WTC11 (cell line): Measurements from ENCODE around the gene ABCG4. TPM values are rescaled to one million over a fixed set of nuclear protein-coding genes. Genes with fewer than 3 reads are reported as not detected.

Source experiments
- ATAC-seq: fragments of 200-7000 bp; cut with Tn5 transposase; 2 replicates; pipeline ENCODE4 v1.10.0; 2021; ENCODE audit warnings: mild to moderate bottlenecking, moderate library complexity
- CTCF ChIA-PET: fragments of 300-600 bp; sonication (Branson Sonifier 250); formaldehyde crosslinking; loops from one replicate; lab custom pipeline; 2021; ENCODE audit warnings: antibody characterized with exemption; lab: Charles Lee
- POLR2A ChIA-PET: fragments of 350-600 bp; sonication (Branson Sonifier 250); formaldehyde crosslinking; loops from one replicate; lab custom pipeline; 2021; ENCODE audit warnings: antibody characterized with exemption; lab: Charles Lee
- DNase-seq: peaks from one replicate; pipeline ENCODE4 v3.0.0; 2021; ENCODE audit warnings: low spot score
- H3K27ac Mint-ChIP-seq: 2 replicates; pipeline ENCODE4 v1.8.0; 2021; ENCODE audit warnings: mixed read lengths
- H3K27me3 Mint-ChIP-seq: 2 replicates; pipeline ENCODE4 v1.8.0; 2021; ENCODE audit warnings: low read depth, mild to moderate bottlenecking, moderate library complexity, mixed read lengths
- H3K36me3 Mint-ChIP-seq: 2 replicates; pipeline ENCODE4 v1.8.0; 2021; ENCODE audit warnings: mixed read lengths
- H3K4me1 Mint-ChIP-seq: 2 replicates; pipeline ENCODE4 v1.8.0; 2022; ENCODE audit warnings: mixed read lengths
- H3K4me3 Mint-ChIP-seq: 2 replicates; pipeline ENCODE4 v1.8.0; 2021; ENCODE audit warnings: mild to moderate bottlenecking, moderate library complexity, mixed read lengths
- H3K9me3 Mint-ChIP-seq: 2 replicates; pipeline ENCODE4 v1.8.0; 2021; ENCODE audit warnings: mixed read lengths
- E2F1 ChIP-seq: sonication (generic); formaldehyde crosslinking; IDR thresholded peaks from 2 replicates; pipeline ENCODE4 v1.8.0; 2022; ENCODE audit warnings: mild to moderate bottlenecking, missing genetic modification reagents
- GRHL2 ChIP-seq: fragments of 250-450 bp; sonication (Bioruptor Pico); IDR thresholded peaks from 2 replicates; pipeline ENCODE4 v1.8.0; 2022; ENCODE audit warnings: mild to moderate bottlenecking, moderate library complexity; ENCODE audit not compliant: insufficient replicate concordance, severe bottlenecking
- NFE2L1 ChIP-seq: sonication (generic); formaldehyde crosslinking; IDR thresholded peaks from 2 replicates; pipeline ENCODE4 v1.8.1; 2023; ENCODE audit warnings: missing genetic modification reagents
- NR1H2 ChIP-seq: sonication (generic); formaldehyde crosslinking; IDR thresholded peaks from 2 replicates; pipeline ENCODE4 v1.9.0; 2021; ENCODE audit warnings: mild to moderate bottlenecking, moderate library complexity, missing genetic modification reagents
- PRRX2 ChIP-seq: fragments of 250-450 bp; sonication (Bioruptor Pico); IDR thresholded peaks from 2 replicates; pipeline ENCODE4 v1.8.0; 2021; ENCODE audit warnings: mild to moderate bottlenecking
- RORB ChIP-seq: fragments of 250-450 bp; sonication (Bioruptor Pico); IDR thresholded peaks from 2 replicates; pipeline ENCODE4 v1.9.0; 2021; ENCODE audit warnings: mild to moderate bottlenecking
- SMAD3 ChIP-seq: sonication (generic); formaldehyde crosslinking; IDR thresholded peaks from 2 replicates; pipeline ENCODE4 v1.8.0; 2022; ENCODE audit warnings: missing genetic modification reagents, mild to moderate bottlenecking, borderline replicate concordance
- TCF7 ChIP-seq: sonication (generic); formaldehyde crosslinking; IDR thresholded peaks from 2 replicates; pipeline ENCODE4 v1.8.0; 2022; ENCODE audit warnings: mild to moderate bottlenecking, low read depth, missing genetic modification reagents, moderate library complexity
- TP53 ChIP-seq: sonication (generic); formaldehyde crosslinking; IDR thresholded peaks from 2 replicates; pipeline ENCODE4 v1.8.1; 2023; ENCODE audit warnings: mild to moderate bottlenecking, missing genetic modification reagents
- USF2 ChIP-seq: sonication (generic); formaldehyde crosslinking; IDR thresholded peaks from 2 replicates; pipeline ENCODE4 v1.8.1; 2023; ENCODE audit warnings: mild to moderate bottlenecking, missing genetic modification reagents, moderate library complexity
- ZBTB21 ChIP-seq: sonication (generic); formaldehyde crosslinking; IDR thresholded peaks from 2 replicates; pipeline ENCODE4 v1.8.1; 2023; ENCODE audit warnings: mild to moderate bottlenecking, missing genetic modification reagents, borderline replicate concordance
- ZNF121 ChIP-seq: sonication (generic); formaldehyde crosslinking; IDR thresholded peaks from 2 replicates; pipeline ENCODE4 v1.8.0; 2023; ENCODE audit warnings: missing genetic modification reagents
- ZNF138 ChIP-seq: sonication (generic); formaldehyde crosslinking; conservative IDR thresholded peaks from 2 replicates; pipeline ENCODE4 v1.8.1; 2022; ENCODE audit warnings: mild to moderate bottlenecking, moderate library complexity, missing genetic modification reagents
- ZNF232 ChIP-seq: sonication (generic); formaldehyde crosslinking; IDR thresholded peaks from 2 replicates; pipeline ENCODE4 v1.8.0; 2022; ENCODE audit warnings: mild to moderate bottlenecking, missing genetic modification reagents
- ZNF263 ChIP-seq: sonication (generic); formaldehyde crosslinking; IDR thresholded peaks from 2 replicates; pipeline ENCODE4 v1.8.1; 2022; ENCODE audit warnings: low read depth, mild to moderate bottlenecking, moderate library complexity, missing genetic modification reagents
- total RNA-seq: library from RNA; stranded (reverse); gene quantifications from 3 replicates; pipeline ENCODE4 v1.2.3, GENCODE V29; 2021
- TF ChIP-seq, protein P1 (sequence below): sonication (generic); formaldehyde crosslinking; IDR thresholded peaks from 2 replicates; pipeline ENCODE4 v1.8.1; 2022; ENCODE audit warnings: mild to moderate bottlenecking, missing genetic modification reagents, moderate library complexity, borderline replicate concordance
- TF ChIP-seq, protein P2 (sequence below): sonication (generic); formaldehyde crosslinking; IDR thresholded peaks from 2 replicates; pipeline ENCODE4 v1.8.0; 2022; ENCODE audit warnings: mild to moderate bottlenecking, missing genetic modification reagents
- TF ChIP-seq, protein P3 (sequence below): fragments of 200-600 bp; IDR thresholded peaks from 2 replicates; pipeline ENCODE4 v1.8.0; 2022; ENCODE audit warnings: antibody characterized with exemption
- TF ChIP-seq, protein P4 (sequence below): fragments of 250-450 bp; sonication (Bioruptor Pico); IDR thresholded peaks from 2 replicates; pipeline ENCODE4 v1.9.0; 2021; ENCODE audit warnings: mild to moderate bottlenecking
- TF ChIP-seq, protein P5 (sequence below): fragments of 250-450 bp; sonication (Bioruptor Pico); IDR thresholded peaks from 2 replicates; pipeline ENCODE4 v1.9.0; 2021; ENCODE audit warnings: moderate library complexity, mild to moderate bottlenecking, inconsistent platforms, borderline replicate concordance

The ABCG4 gene
- total RNA-seq, 1 experiment from 2014 or later = 4.4 TPM

GRCh38 chr11:119167933-119168332 lies 19.1 kb downstream of the ABCG4 start:
- no peak for DNase-seq
- H3K36me3 Mint-ChIP-seq = no peaks in the 10 kb centered on the region
- H3K27me3 Mint-ChIP-seq = no peaks in the 10 kb centered on the region
- CTCF ChIA-PET = interaction anchor here (1.5 to 4.7 kb wide), 4 partner anchors 18 to 38 kb away, joined by 5 to 20 read pairs (median 16); partner anchors contain the start of gene CBL
- H3K4me3 Mint-ChIP-seq = peak overlapping the region; percentile 83
- no peak overlapping the region for H3K27ac Mint-ChIP-seq
- H3K9me3 Mint-ChIP-seq = no peaks in the 10 kb centered on the region
- no peak for ATAC-seq
- H3K4me1 Mint-ChIP-seq = peaks cover 26% of the 10 kb centered on the region
- TF ChIP-seq ZNF263 (no peak), TCF7 (CRISPR knock-in tag) (no peak), ZNF138 (CRISPR knock-in tag) (no peak)
- TF ChIP-seq, protein P1, sequence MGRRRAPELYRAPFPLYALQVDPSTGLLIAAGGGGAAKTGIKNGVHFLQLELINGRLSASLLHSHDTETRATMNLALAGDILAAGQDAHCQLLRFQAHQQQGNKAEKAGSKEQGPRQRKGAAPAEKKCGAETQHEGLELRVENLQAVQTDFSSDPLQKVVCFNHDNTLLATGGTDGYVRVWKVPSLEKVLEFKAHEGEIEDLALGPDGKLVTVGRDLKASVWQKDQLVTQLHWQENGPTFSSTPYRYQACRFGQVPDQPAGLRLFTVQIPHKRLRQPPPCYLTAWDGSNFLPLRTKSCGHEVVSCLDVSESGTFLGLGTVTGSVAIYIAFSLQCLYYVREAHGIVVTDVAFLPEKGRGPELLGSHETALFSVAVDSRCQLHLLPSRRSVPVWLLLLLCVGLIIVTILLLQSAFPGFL (CRISPR knock-in tag) = no peak
- TF ChIP-seq, all 79 proteins: peak for 0
- POLR2A ChIA-PET = no interaction called here

- ATAC-seq (peak; percentile 72), DNase-seq (peak; percentile 83)
- Mint-ChIP-seq H3K4me1 (peaks cover 26% of the 10 kb centered on the region), H3K4me3 (peak within 1 kb of the TSS; percentile 83), H3K27me3 (no peaks in the 10 kb centered on the region), H3K27ac (peak within 1 kb of the TSS; percentile 95), H3K36me3 (no peaks in the 10 kb centered on the region), H3K9me3 (no peaks in the 10 kb centered on the region)
- POLR2A ChIA-PET = interaction anchor here (0.8 to 1.3 kb wide), 7 partner anchors 16 to 210 kb away, joined by 3 to 7 read pairs (median 4); partner anchors contain the start of genes C2CD2L, CBL, DPAGT1 and HMBS
- CTCF ChIA-PET = interaction anchor here (0.7 to 2.3 kb wide), 33 partner anchors 9 to 213 kb away, joined by 3 to 33 read pairs (median 5); partner anchors contain the start of genes ABCG4, C1QTNF5, C2CD2L and CBL
- 0 out of 2 replicates have a peak, but pooled peaks have one; percentile 59 for TF ChIP-seq NFE2L1
- TF ChIP-seq, protein P1 (CRISPR knock-in tag) = no peak
- TF ChIP-seq ZBTB21 (CRISPR knock-in tag) = peak; percentile 87
- TF ChIP-seq, protein P2, sequence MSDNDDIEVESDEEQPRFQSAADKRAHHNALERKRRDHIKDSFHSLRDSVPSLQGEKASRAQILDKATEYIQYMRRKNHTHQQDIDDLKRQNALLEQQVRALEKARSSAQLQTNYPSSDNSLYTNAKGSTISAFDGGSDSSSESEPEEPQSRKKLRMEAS (CRISPR knock-in tag) = peak; percentile 47; the same call in 1 of the 2 replicates
- TF ChIP-seq, protein P3, sequence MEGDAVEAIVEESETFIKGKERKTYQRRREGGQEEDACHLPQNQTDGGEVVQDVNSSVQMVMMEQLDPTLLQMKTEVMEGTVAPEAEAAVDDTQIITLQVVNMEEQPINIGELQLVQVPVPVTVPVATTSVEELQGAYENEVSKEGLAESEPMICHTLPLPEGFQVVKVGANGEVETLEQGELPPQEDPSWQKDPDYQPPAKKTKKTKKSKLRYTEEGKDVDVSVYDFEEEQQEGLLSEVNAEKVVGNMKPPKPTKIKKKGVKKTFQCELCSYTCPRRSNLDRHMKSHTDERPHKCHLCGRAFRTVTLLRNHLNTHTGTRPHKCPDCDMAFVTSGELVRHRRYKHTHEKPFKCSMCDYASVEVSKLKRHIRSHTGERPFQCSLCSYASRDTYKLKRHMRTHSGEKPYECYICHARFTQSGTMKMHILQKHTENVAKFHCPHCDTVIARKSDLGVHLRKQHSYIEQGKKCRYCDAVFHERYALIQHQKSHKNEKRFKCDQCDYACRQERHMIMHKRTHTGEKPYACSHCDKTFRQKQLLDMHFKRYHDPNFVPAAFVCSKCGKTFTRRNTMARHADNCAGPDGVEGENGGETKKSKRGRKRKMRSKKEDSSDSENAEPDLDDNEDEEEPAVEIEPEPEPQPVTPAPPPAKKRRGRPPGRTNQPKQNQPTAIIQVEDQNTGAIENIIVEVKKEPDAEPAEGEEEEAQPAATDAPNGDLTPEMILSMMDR = peak; percentile 43; the same call in 1 of the 2 replicates
- TF ChIP-seq SMAD3 (CRISPR knock-in tag) = no peak
- peak; percentile 66; the same call in 1 of the 2 replicates for TF ChIP-seq TP53 (CRISPR knock-in tag)
- no peak for TF ChIP-seq ZNF232
- TF ChIP-seq, protein P4, sequence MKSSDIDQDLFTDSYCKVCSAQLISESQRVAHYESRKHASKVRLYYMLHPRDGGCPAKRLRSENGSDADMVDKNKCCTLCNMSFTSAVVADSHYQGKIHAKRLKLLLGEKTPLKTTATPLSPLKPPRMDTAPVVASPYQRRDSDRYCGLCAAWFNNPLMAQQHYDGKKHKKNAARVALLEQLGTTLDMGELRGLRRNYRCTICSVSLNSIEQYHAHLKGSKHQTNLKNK (CRISPR knock-in tag) = no peak
- no peak for TF ChIP-seq TCF7 (CRISPR knock-in tag)
- no peak for TF ChIP-seq NR1H2
- no peak for TF ChIP-seq GRHL2
- TF ChIP-seq ZNF121 (CRISPR knock-in tag) = peak; percentile 93
- TF ChIP-seq, protein P5, sequence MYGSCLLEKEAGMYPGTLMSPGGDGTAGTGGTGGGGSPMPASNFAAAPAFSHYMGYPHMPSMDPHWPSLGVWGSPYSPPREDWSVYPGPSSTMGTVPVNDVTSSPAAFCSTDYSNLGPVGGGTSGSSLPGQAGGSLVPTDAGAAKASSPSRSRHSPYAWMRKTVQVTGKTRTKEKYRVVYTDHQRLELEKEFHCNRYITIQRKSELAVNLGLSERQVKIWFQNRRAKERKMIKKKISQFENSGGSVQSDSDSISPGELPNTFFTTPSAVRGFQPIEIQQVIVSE (CRISPR knock-in tag) = no peak
- no peak for TF ChIP-seq E2F1 (CRISPR knock-in tag)
- 0 out of 2 replicates have a peak, but pooled peaks have one; percentile 62 for TF ChIP-seq PRRX2
- TF ChIP-seq RORB (CRISPR knock-in tag) = no peak
- TF ChIP-seq USF2 = peak; percentile 52
Measured at GRCh38 chr11:119168471-119169281, 19.8 kb downstream of the ABCG4 start, which contains the start of gene NLRX1. TSS of gene NLRX1 (plus strand) at chr11:119168725. CDS start at chr11:119171404, 2,679 bp downstream.
